Right ventricle myocardium inferior (tissue), 1 donor: ENCODE measurements around the gene NACA. TPM values are rescaled to one million over a fixed set of nuclear protein-coding genes. Genes with fewer than 3 reads are reported as not detected.
"Not testable (repeated sequence)": the region's sequence is repeated elsewhere in the genome, so short reads cannot be mapped to it uniquely, and the experiment has no call there.

Experiments
- ATAC-seq: fragments of 200-7000 bp; cut with Tn5 transposase; one replicate; pipeline ENCODE4 v1.9.1; 2020; ENCODE audit warnings: mild to moderate bottlenecking, moderate library complexity
- DNase-seq: peaks from one replicate; pipeline ENCODE4 v3.0.0; 2021; ENCODE audit errors: missing footprints
- intact Hi-C: fragments of 100-400 bp; cut with DNase I; formaldehyde crosslinking; loops from one replicate; pipeline ENCODE4 v1.11.0; 2022
- long read RNA-seq: library from polyadenylated mRNA; unstranded; transcript quantifications from one replicate; pipeline ENCODE4 v2.0.0, GENCODE V29; 2021
- total RNA-seq: library from RNA; stranded (reverse); fragmentation: NEBNext Ultra II Directional; extraction: Animal tissue kit (Norgen Biotek cat#: 25700); gene quantifications from one replicate; pipeline ENCODE4 v1.2.1, GENCODE V29; 2021
- donor health status: DM: no; HTN: yes; CAD: no; lungs with severe emphysema.

Gene NACA
- total RNA-seq: 432 TPM
- long read RNA-seq, transcript NACA-201 (8 exons, 2,690 nt): major isoform, 91 of 128 reads
- long read RNA-seq, partial matches to known transcripts: 22 of 128 reads
- long read RNA-seq, other reads (novel, unspliced or antisense): 8 of 128 reads

GRCh38 chr12:56724972-56725722, at the start of gene NACA:
TSS of gene NACA (minus strand) at chr12:56725299. CDS start at chr12:56724521, 778 bp downstream.
- ATAC-seq: peak; percentile 96
- peak; percentile 100 for DNase-seq
- intact Hi-C loops: loop anchor here (1.0 to 2.0 kb wide), 3 partner anchors 36 to 88 kb away; partner anchors contain the start of genes ATP5F1B and PTGES3

DNA sequence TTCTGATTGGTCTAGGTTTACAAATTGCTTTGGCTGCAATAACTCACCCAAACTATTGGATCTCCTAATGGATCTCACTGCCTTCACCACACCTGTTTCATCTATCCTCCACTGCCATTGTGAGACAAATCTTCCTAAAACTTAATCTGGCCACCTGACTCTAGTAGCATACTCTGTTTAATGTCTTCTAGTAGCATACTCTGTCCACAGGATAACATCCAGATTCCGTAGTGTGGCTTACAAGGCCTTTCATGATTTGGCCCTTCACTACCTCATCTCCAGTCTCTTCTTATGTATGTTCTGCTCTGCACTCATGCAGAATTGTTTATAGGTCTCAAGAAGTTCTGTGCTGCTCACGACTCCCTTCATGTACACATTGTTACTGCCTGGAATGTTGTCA, 48.0 kb upstream of the NACA start:
- no peak for ATAC-seq
- intact Hi-C loops: no loop called here
- no peak for DNase-seq

GRCh38 chr12:56772625-56773024, 47.5 kb upstream of the NACA start:
- ATAC-seq (no peak), DNase-seq (no peak)
- intact Hi-C loops: no loop called here

DNA sequence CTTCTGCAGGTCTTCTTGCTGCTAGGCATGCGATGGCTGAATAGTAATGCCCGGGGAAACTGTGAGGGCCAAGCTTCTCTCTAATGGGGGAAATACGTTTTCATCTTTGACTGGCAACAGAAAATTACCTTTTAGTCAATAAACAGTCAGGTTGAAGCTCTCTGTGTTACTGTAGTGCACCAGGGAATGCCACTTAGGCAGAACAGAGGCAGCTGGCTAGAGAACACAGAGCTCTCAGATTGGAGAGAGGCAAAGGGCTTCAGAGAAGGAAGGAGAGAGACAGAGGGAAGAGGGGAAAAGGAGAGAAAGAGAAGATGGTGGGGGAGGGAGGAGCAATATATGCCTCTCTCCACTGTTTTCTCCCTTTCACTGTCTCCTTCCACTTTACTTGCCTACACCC, 44.8 kb upstream of the NACA start:
- DNase-seq (no peak), ATAC-seq (no peak)
- intact Hi-C loops: no loop called here

GRCh38 chr12:56768424-56768823, 43.3 kb upstream of the NACA start:
- intact Hi-C loops: no loop called here
- no peak for DNase-seq
- no peak for ATAC-seq

DNA sequence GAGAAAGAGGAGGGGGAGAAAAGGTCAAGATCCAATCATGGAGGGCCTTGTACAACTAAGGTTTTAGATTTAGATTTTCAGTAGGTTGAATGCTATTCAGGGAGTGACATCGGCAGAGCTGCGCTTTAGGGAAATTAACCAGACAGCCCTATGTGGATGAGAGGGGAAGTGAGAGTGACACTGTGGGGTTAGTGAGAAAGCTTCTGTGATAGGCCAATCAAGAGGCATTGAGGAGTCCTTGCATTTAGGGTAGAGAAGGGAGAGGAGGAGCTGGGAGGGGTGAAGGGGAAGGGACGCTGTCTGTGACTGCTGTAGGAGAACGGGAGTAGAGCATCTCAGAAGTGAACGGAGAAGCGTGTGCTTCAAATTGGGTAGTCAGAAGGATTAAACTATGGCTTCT, 41.4 kb upstream of the NACA start:
- intact Hi-C loops: no loop called here
- DNase-seq: no peak
- peak; percentile 63 for ATAC-seq

GRCh38 chr12:56763753-56764657, 38.9 kb upstream of the NACA start:
- DNase-seq: no peak
- no peak for ATAC-seq
- intact Hi-C loops: no loop called here

- DNase-seq (no peak), ATAC-seq (no peak)
- intact Hi-C loops: no loop called here
Measured at GRCh38 chr12:56761812-56762211, 36.7 kb upstream of the NACA start.

DNA sequence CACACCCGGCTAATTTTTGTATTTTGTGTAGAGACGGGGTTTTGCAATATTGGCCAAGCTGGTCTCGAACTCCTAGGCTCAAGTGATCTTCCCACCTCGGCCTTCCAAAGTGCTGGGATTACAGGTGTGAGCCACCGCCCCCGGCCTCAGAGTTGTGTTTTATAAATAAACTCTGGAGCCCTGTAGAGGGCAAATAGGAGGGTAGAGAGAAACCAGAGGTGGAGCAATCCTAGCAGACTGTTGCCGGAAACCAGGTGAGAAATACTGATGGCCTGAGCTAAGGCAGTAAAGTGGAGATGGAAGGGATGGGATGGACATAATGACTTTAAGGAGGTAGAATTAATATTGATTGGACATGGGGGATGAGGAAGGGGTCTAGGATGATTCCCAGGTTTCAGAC, 35.4 kb upstream of the NACA start:
- ATAC-seq (no peak), DNase-seq (no peak)
- intact Hi-C loops: no loop called here

DNA sequence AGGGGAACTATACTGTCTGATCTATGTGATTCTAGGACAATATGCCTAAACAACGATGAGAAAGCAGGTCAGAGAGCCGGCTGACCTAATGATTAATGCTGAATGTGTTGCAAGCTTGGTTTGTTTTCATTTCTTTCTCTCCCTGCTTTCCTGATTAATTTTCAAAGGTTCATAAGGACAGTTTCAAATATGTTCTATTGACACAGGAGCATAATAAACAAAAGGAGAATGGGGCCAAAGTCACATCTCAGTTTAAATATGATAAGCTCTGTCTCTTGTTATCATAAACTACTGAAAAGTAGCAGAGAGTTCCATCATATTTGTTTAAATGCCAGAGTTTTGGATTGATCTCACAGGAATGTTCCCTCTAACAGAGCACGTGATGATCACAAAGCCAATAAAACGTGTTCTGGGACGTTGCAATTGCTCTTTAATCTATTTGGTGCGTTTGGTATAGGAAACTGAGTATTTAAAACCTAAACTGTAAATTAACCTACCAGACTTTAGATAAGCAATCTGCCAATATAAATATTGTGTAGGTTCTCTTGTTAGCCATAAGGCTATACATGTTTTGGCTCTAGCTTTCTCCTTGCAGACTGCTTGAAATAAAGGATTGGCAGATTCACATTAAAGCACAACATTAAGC, 34.3 kb upstream of the NACA start:
- intact Hi-C loops: loop anchor here (5.0 kb wide), 4 partner anchors 228 to 353 kb away; partner anchors contain the start of gene STAT6
- ATAC-seq: no peak
- no peak for DNase-seq

DNA sequence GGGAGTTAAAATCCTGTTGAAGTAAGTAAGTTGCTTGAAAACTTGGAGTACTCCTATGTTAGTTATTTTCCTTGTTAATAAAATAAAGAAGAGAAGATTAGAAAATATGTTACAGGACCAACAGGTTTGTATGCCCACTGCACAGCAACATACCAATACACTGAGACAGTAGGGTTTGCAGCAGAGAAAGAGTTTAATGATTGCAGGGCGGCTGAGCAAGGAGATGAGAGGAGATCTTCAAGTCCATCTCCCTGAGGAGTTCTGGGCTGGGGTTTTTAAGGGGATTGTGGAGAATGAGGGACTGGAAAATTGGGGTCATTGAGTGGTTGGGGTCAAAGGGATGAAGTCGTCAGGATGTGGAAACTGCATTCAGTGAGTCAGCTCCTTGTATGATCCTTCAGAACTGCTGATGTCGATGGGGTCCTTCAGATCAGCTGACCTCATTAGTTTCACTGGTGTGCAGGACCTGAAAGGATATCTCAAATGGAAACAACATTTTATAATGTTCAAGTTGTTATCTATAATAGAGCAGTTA, 33.7 kb upstream of the NACA start:
- ATAC-seq: no peak
- intact Hi-C loops: loop anchor here (5.0 kb wide), 4 partner anchors 229 to 354 kb away; partner anchors contain the start of gene STAT6
- no peak for DNase-seq

- intact Hi-C loops: loop anchor here (5.0 kb wide), 4 partner anchors 229 to 354 kb away; partner anchors contain the start of gene STAT6
- not testable (repeated sequence) for ATAC-seq, DNase-seq
Measured at GRCh38 chr12:56757971-56758370, 32.9 kb upstream of the NACA start.

- intact Hi-C loops: no loop called here
- ATAC-seq (no peak), DNase-seq (no peak)
Measured at GRCh38 chr12:56753566-56753965, 28.5 kb upstream of the NACA start.

DNA sequence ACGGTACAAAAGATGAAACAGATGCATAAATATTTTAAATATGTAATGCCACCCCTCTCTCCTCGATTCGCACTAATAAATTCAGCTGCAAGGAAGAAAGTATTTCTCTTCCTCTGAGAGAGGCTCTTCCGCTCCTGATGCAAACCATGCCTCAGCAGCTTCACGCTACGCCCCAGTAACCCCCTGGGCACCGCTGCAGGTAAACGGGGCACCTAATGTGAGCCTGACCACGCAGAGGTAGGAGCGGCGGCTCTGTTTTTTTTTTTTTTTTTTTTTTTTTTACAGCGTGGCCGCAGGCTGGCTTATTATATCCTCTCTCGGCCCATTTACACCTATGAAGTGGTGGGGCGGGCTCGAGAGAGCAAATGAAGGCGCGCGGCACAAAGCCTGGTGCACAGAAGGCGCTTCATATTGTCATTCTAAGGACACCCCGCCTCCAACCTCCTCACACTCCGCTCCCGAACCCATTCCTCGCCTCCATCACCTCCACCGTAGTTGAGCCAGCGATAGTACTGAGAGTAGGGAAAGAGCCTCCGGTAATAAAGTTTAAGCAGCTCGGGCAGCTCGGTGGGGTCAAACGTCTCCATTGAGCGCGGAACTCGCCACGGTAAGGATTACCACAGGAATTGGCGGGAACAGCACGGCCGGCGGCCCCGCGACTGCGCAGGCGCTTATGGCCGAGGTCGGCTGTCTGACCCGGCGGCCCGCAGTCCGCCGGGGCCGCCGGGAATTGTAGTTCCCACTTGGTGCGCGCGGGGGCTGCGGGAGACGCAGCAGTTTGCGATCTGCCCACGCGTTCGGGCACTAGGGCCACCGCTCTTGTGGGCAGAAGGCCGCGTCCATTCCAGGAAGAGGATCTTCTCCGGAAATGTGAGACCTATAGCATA, 26.9 kb upstream of the NACA start, which contains the start of gene PRIM1:
PRIM1 (minus strand) TSS at position 612 of the 887 bp plus-strand sequence; CDS start at position 587, 25 bp downstream.
- ATAC-seq: peak; percentile 96
- intact Hi-C loops: no loop called here
- DNase-seq: peak; percentile 91

- DNase-seq, intact Hi-C loops, ATAC-seq: not testable (repeated sequence)
Measured at GRCh38 chr12:56750596-56750995, 25.5 kb upstream of the NACA start.

DNA sequence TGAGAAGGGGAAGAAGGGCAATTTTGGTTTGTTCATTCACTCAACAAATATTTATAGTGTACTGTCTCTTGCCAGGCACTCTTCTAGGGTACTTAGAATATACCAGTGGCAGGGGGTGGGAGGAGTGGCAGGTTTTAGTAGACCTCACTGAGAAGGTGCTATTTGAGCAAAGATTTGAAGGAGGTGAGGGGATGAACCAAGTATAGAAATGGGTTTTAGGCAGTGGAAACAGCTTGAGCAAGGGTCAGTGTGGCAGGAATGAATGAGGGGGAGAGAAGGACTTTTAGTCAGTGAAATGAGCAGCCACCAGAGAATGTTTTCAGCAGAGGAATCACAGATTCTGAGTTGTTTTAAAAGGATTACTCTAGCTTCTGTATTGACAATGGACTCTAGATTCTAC, 24.8 kb upstream of the NACA start:
- intact Hi-C loops: no loop called here
- DNase-seq (no peak), ATAC-seq (no peak)

- DNase-seq: no peak
- intact Hi-C loops: no loop called here
- no peak for ATAC-seq
Measured at GRCh38 chr12:56749359-56749758, 24.3 kb upstream of the NACA start.
